MM.1S (cell line): ENCODE measurements around the gene DCAF17.
A peak's percentile ranks its signal among the peaks of the same experiment; 100 is the strongest.
"Not testable (repeated sequence)": the region's sequence is repeated elsewhere in the genome, so short reads cannot be mapped to it uniquely, and the experiment has no call there.

Experiments
- DNase-seq: peaks from one replicate; pipeline ENCODE4 v3.0.0-alpha.2; 2015
- H2AFZ ChIP-seq: fragments of 300-600 bp; sonication (generic); 2 replicates; pipeline ENCODE4 v1.6.0; 2016; ENCODE audit warnings: antibody characterized with exemption, low read length
- H3F3A ChIP-seq: fragments of 300-600 bp; sonication (generic); 2 replicates; pipeline ENCODE4 v1.6.1; 2016; ENCODE audit warnings: mild to moderate bottlenecking, antibody characterized with exemption, low read length, moderate library complexity, mixed read lengths; ENCODE audit not compliant: insufficient read depth
- H3K27ac ChIP-seq: fragments of 300-600 bp; sonication (generic); 2 replicates; pipeline ENCODE4 v1.5.1; 2016; ENCODE audit warnings: mild to moderate bottlenecking, low read length
- H3K27me3 ChIP-seq: fragments of 300-600 bp; sonication (generic); replicated peaks from 2 replicates; pipeline ENCODE4 v1.6.0; 2016; ENCODE audit warnings: low read length; ENCODE audit not compliant: insufficient read depth
- H3K36me3 ChIP-seq: fragments of 300-600 bp; sonication (generic); replicated peaks from 2 replicates; pipeline ENCODE4 v1.6.1; 2016; ENCODE audit warnings: mild to moderate bottlenecking, low read length, mixed read lengths; ENCODE audit not compliant: insufficient read depth
- H3K4me1 ChIP-seq: fragments of 300-600 bp; sonication (generic); 2 replicates; pipeline ENCODE4 v1.6.1; 2016; ENCODE audit warnings: low read length, mixed read lengths
- H3K4me2 ChIP-seq: fragments of 300-600 bp; sonication (generic); 2 replicates; pipeline ENCODE4 v1.6.0; 2016; ENCODE audit warnings: low read depth, low read length
- H3K4me3 ChIP-seq: fragments of 300-600 bp; sonication (generic); 2 replicates; pipeline ENCODE4 v1.5.1; 2016; ENCODE audit warnings: low read length, mixed read lengths
- H3K79me2 ChIP-seq: fragments of 300-600 bp; sonication (generic); 2 replicates; pipeline ENCODE4 v1.6.1; 2016; ENCODE audit warnings: mixed run types, low read length, mixed read lengths
- H3K9ac ChIP-seq: fragments of 300-600 bp; sonication (generic); 2 replicates; pipeline ENCODE4 v1.6.1; 2016; ENCODE audit warnings: low read length, mixed read lengths
- H3K9me2 ChIP-seq: fragments of 300-600 bp; sonication (generic); replicated peaks from 2 replicates; pipeline ENCODE4 v1.6.1; 2016; ENCODE audit warnings: mild to moderate bottlenecking, low read length, mixed read lengths; ENCODE audit not compliant: insufficient read depth
- H3K9me3 ChIP-seq: fragments of 300-600 bp; sonication (generic); replicated peaks from 2 replicates; pipeline ENCODE4 v1.6.1; 2016; ENCODE audit warnings: mild to moderate bottlenecking, low read length, mixed read lengths; ENCODE audit not compliant: insufficient read depth
- H4K20me1 ChIP-seq: fragments of 300-600 bp; sonication (generic); 2 replicates; pipeline ENCODE4 v1.6.1; 2016; ENCODE audit warnings: mild to moderate bottlenecking, low read length, moderate library complexity, mixed read lengths; ENCODE audit not compliant: insufficient read depth
- EZH2 ChIP-seq: fragments of 300-600 bp; sonication (generic); optimal IDR thresholded peaks from 2 replicates; pipeline ENCODE3; 2017; ENCODE audit warnings: low read depth, mild to moderate bottlenecking, antibody characterized with exemption, low read length, mixed read lengths
- EZH2phosphoT487 ChIP-seq: fragments of 300-600 bp; sonication (generic); IDR thresholded peaks from 2 replicates; pipeline ENCODE4 v1.6.1; 2018; ENCODE audit warnings: antibody characterized with exemption, low read length
- TF ChIP-seq, protein P1 (sequence below): fragments of 300-600 bp; sonication (generic); IDR thresholded peaks from 2 replicates; pipeline ENCODE4 v1.5.1; 2016; ENCODE audit warnings: antibody characterized with exemption, low read length, mixed read lengths

The DCAF17 gene

DNA sequence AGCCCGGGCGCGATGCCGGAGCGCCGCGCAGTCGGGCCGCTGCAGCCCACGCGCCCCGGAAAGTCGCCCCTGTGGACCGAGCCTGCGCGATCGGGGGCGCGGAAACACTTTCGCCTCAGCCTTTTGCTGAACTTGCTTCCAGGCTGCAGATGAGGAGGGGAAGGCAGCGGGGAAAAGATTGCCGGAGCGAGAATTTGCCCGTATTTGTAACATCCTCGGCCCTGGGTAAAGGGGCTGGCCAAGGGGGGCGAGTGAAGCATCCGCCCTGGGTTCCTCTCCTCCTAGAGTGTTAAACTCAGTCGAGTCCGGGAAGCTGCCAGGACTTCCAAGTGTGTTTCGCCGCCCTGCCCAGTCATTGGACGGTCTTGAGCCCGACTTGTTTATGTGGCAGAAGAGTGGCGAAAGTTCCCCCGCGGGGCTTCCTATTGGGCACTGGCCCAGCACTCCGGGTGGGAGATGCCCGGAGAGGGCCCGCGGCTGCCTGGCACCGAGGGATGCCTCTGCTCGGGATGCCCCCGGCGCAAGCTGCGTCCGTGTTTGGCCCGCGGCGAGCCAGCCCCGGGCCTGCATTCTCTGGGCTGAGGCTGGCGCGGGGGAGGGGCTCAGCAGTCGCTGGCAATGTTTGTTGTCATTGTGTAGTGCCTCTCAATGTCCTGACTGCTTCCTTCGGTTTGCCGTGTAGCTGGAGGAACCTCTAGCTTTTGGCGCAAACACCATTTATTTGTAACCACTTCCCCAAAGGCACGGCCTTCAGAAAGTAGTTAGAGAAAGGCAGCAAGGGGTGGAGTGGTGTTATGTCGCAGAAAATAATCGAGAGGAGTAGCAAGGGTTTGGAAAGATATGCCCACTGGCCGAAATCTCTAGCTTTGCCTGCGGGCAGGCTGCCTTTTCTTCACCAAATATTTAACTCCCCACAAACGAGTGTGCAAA lies 89.3 kb downstream of the DCAF17 start:
- Histone ChIP-seq H3K79me2 (no peaks in the 10 kb centered on the region), H3K9me2 (no peaks in the 10 kb centered on the region), H3K27ac (no peak overlapping the region), H3K4me1 (no peaks in the 10 kb centered on the region), H4K20me1 (no peaks in the 10 kb centered on the region), H3K36me3 (no peaks in the 10 kb centered on the region), H3K4me3 (peak overlapping the region; percentile 71), H3K27me3 (peaks cover 26% of the 10 kb centered on the region), H3F3A (no peaks in the 10 kb centered on the region), H3K9ac (peak overlapping the region; percentile 22; the same call in 1 of the 2 replicates), H3K9me3 (no peaks in the 10 kb centered on the region), H3K4me2 (peak overlapping the region; percentile 78), H2AFZ (peak overlapping the region; percentile 68)
- no peak for DNase-seq
- TF ChIP-seq EZH2 = no peak

DNA sequence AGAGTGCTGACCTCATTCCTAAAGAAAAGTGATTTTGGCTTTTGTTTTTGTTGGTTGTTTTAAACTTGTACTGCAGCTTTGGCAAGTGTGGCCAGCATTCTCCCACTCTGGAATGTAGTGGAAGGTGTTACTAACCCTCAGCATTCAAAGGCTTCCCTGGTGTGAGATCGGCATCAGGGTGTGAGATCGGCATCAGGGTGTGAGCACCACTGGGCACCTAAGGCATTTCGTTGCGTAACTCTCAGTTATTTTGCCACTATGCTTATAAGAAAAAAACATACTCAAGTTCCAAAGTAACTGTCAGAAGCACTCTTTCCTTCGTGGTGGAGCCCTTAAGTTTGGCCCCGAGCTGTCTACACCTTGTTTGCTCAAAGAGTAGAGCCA lies 90.0 kb downstream of the DCAF17 start:
- Histone ChIP-seq H3K9me2 (no peaks in the 10 kb centered on the region), H3K4me3 (no peak overlapping the region), H3K9ac (no peak overlapping the region), H3K27me3 (peaks cover 26% of the 10 kb centered on the region), H2AFZ (no peak overlapping the region), H3K79me2 (no peaks in the 10 kb centered on the region), H3K27ac (no peak overlapping the region), H3K4me1 (no peaks in the 10 kb centered on the region), H3K36me3 (no peaks in the 10 kb centered on the region), H3K9me3 (no peaks in the 10 kb centered on the region), H4K20me1 (no peaks in the 10 kb centered on the region), H3F3A (no peaks in the 10 kb centered on the region), H3K4me2 (no peak overlapping the region)
- DNase-seq = no peak
- TF ChIP-seq EZH2 (no peak), EZH2phosphoT487 (no peak)
- TF ChIP-seq, protein P1, sequence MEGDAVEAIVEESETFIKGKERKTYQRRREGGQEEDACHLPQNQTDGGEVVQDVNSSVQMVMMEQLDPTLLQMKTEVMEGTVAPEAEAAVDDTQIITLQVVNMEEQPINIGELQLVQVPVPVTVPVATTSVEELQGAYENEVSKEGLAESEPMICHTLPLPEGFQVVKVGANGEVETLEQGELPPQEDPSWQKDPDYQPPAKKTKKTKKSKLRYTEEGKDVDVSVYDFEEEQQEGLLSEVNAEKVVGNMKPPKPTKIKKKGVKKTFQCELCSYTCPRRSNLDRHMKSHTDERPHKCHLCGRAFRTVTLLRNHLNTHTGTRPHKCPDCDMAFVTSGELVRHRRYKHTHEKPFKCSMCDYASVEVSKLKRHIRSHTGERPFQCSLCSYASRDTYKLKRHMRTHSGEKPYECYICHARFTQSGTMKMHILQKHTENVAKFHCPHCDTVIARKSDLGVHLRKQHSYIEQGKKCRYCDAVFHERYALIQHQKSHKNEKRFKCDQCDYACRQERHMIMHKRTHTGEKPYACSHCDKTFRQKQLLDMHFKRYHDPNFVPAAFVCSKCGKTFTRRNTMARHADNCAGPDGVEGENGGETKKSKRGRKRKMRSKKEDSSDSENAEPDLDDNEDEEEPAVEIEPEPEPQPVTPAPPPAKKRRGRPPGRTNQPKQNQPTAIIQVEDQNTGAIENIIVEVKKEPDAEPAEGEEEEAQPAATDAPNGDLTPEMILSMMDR = no peak

DNA sequence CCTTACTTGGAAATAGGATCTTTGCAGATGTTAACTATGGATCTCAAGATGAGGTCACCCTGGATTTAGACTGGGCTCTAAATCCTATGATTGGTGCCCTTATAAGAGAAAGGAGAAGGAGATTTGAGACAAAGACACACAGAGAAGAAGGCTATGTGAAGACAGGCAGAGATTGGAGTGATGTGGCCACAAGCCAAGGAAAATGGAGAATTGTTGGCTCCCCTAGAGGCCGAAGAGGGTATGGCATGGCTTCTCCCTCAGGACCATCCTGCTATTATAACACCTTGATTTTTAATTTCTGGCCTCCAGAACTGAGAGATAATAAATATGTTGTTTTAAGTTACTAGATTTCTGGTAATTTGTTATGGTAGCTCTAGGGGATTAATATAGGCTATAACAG lies 95.9 kb downstream of the DCAF17 start:
- TF ChIP-seq, protein P1 = peak; percentile 61
- no peak for TF ChIP-seq EZH2phosphoT487

DNA sequence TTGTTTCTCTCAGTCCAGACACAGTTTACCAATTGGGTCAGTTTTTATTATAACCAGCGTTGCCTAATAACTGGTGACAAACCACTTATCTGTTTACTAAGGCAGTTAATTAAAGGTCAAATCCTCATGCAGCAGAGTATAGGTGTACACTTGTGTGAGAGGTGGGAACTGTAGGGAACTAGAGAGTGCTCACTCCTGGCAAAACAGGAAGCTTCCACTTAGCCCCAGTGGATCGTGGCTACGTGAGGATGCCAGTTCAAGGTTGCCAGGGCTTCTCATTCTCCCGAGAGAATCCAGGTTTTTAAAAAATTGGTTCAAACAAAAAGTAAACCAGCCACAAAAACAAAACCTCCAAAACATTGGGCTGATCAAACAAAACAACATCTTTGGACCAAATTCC lies 96.4 kb downstream of the DCAF17 start:
- Histone ChIP-seq H4K20me1 (no peaks in the 10 kb centered on the region), H3K79me2 (no peaks in the 10 kb centered on the region), H3K4me2 (no peak overlapping the region), H3K27ac (no peak overlapping the region), H3K9ac (no peak overlapping the region), H3K9me2 (no peaks in the 10 kb centered on the region), H3K4me1 (no peaks in the 10 kb centered on the region), H3F3A (no peaks in the 10 kb centered on the region), H3K9me3 (no peaks in the 10 kb centered on the region), H3K36me3 (no peaks in the 10 kb centered on the region), H3K27me3 (no peaks in the 10 kb centered on the region), H3K4me3 (no peak overlapping the region), H2AFZ (no peak overlapping the region)
- TF ChIP-seq EZH2 (no peak), EZH2phosphoT487 (no peak)
- TF ChIP-seq, protein P1 = no peak
- DNase-seq = no peak

More for the DNA sequence above, 95.9 kb downstream of the DCAF17 start:
- no peak for DNase-seq
- no peak overlapping the region for H3K4me2 ChIP-seq
- H4K20me1 ChIP-seq = no peaks in the 10 kb centered on the region
- H3K4me1 ChIP-seq = no peaks in the 10 kb centered on the region
- H3K4me3 ChIP-seq = no peak overlapping the region
- no peak overlapping the region for H2AFZ ChIP-seq
- no peaks in the 10 kb centered on the region for H3K27me3 ChIP-seq
- H3F3A ChIP-seq = no peaks in the 10 kb centered on the region
- no peaks in the 10 kb centered on the region for H3K9me2 ChIP-seq
- no peaks in the 10 kb centered on the region for H3K79me2 ChIP-seq
- no peaks in the 10 kb centered on the region for H3K9me3 ChIP-seq
- no peaks in the 10 kb centered on the region for H3K36me3 ChIP-seq
- H3K27ac ChIP-seq = no peak overlapping the region
- no peak overlapping the region for H3K9ac ChIP-seq

DNA sequence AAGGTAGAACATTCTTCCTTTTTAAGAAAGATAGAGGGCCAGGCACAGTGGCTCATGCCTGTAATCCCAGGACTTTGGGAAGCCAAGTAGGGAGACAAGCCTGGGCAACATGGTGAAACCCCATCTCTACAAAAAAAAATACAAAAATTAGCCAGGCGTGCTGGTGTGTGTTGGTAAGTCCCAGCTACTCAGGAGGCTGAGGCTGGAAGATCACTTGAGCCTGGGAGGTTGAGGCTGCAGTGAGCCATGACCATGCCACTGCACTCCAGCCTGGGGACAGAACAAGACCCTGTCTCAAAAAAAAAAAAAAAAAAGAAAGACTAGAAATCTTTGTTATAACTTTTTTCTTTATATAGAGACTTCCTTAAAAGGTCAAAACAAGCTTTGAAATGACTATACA lies 96.8 kb downstream of the DCAF17 start:
- not testable (repeated sequence) for H3K4me2 ChIP-seq, H3K9me3 ChIP-seq, H3K9ac ChIP-seq, H3K36me3 ChIP-seq, H3K27me3 ChIP-seq, H3K4me1 ChIP-seq, DNase-seq, H3K4me3 ChIP-seq, H3K27ac ChIP-seq, H3K79me2 ChIP-seq, H3K9me2 ChIP-seq, H3F3A ChIP-seq, H4K20me1 ChIP-seq, H2AFZ ChIP-seq
